HG03060 (cell line): ENCODE results near the gene CDC123.
A peak's percentile ranks its signal among the peaks of the same experiment; 100 is the strongest.
"Not testable (repeated sequence)": the region's sequence is repeated elsewhere in the genome, so short reads cannot be mapped to it uniquely, and the experiment has no call there.

Experiments
- ATAC-seq: cut with Tn5 transposase; IDR thresholded peaks from one replicate; pipeline ENCODE4 v1.9.1; 2021; ENCODE audit warnings: low read depth, moderate number of reproducible peaks; ENCODE audit not compliant: unreplicated experiment

Gene CDC123

DNA sequence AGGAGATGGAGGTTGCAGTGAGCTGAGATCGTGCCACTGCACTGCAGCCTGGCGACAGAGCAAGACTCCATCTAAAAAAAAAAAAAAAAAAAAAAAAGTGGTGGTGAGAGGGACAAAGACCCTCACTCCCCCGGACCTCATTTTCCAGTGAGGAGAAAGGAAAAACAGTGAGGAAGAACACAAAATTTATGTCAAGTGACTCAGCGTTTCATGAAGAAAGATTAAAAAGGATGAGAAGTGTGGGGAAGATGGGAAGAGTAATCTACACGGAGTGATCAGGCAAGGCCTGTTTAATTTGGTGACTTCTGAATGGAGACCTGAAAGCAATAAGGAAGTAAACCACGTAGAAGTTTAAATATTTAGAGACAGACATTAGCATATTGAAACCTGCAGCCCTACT lies 7.3 kb upstream of the CDC123 start:
- no peak for ATAC-seq

DNA sequence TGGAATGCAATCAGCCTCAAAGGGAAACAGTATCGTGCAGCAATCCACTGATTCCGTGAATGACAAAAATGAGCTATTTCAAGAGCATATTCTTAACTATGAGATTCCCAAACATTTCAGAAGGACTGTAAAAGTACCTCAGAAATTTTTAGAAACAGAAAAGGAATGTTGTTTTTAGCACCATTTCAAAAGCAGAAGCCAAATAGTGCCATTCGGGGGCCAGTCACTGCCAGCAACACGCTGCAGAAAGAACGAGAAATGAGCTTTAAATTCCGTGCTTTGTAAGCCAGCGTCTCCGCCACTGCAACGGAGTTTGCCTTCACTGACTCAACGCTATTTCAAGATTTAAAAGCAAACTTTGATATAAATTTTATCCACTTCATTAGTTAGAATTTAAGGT lies 6.6 kb upstream of the CDC123 start:
- no peak for ATAC-seq

DNA sequence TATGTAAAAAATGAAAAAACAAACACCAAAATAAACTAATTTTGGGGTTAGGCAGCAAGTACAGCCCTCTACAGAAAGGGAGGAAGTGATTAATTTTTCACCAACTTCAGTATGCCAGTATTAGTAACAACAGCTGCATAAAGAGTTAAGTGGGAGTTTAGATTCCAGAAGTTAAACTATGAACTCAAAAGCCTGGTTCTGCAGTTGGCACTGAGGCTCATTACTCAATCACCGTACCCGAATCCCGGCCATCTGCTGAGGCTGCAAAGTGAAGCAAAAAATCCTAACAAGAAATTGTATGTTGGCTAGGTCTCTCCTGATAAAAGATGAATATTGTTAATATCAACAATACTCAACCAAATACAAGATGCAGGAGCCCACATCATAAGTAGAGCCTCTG lies 4.3 kb upstream of the CDC123 start:
- ATAC-seq: no peak

DNA sequence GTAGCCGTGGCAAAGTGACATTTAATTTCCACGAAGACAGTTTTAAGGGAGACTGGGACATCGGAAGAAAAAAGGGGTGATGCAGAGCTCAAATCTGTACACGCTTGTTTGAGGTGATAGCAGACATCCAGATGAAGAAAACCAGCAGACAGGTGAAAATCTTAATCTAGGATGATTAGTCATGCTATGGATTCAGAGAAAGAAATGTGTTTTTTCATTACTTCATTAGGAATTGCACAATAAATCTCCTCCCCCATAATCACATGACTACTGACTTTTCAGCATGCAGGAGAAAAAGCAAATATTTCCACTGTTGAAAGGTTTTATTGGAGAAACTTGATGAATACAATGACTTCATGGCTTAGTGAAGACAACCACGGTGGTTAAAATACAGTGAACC lies 2.8 kb upstream of the CDC123 start:
- no peak for ATAC-seq

DNA sequence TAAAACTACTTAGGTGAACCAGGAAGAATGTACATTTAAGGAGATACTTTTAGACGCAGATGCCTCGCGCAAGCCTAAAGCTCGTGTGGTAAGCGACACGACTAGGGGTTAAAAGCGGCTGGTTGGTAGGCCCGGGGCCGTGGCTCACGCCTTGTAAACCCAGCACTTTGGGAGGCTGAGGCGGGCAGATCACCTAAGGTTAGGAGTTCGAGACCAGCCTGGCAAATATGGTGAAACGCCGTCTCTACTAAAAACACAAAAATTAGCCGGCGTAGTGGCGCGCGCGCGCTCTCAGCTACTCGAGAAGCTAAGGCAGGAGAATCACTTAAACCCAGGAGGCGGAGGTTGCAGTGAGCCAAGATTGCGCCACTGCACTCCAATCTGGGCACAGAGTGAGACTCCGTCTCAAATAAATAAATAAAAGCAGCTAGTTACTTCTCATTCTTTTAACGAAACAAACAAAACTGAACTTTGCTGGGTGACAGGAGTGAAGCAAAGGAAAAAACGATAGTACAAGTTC lies 1.2 kb upstream of the CDC123 start:
- ATAC-seq: no peak

DNA sequence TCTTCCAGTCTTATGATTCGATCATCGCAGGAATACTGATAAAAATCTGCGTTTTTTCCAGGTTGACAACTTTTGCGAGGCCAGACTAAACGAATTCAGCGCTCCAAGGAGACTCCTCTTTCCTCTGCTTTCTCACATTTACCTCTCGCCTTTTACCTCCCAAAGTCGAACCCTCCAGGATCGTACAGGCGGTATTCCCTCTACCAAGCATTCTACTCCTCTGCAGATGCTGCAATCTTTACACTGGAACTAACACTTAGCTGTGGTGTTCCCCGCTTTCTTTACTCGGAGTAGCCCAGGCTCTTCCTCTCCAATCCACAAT lies 746 bp upstream of the CDC123 start:
- ATAC-seq: peak; percentile 14

DNA sequence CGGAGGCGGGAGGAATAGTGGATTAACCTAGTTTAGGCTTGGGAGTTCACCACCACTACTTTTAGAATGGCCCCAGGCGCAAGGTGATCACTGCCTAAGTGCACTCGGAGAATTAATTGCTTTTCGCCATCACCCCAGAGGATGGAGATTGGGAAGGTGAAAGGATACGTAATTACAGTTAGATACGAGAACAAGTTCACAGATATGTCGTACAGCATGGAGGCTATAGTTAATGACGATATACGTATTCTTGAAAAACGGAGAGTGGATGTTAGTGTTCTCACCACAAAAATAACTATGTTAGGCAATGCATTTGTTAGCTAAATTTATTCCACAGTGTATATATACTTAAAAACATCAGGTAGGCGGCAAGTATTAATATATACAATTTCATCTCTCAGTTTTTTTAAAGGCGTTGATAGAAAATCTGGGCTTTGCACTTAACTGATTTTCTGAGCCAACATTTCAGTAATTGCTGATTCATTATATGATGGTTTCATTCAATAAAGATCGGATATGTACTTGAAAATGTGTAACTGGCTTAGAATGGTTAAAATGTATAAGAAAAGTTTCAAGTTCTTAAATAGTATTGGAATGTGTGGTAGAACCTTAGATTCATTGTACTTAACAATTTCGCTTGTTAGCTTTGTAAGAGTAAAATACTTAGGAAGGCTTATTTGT lies 683 bp downstream of the CDC123 start:
- ATAC-seq: no peak

DNA sequence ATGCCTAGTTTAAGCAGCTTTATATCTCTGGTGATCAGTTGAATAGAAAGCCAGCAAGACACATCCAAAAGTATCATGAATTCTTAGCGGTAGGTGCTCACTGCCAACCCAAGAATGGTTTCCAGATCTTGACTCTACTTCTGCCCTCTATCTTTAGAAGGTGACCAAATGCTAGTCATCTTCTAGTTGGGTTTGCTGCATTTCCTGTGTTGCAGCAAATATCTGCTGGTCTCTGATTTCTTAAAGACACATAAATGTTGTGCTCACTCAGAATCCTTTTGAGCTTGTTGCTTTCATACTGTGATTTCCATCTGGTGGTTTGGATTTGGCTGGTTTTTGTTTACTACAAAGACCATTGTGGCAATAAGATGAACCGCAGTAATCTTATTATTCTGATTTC lies 2.2 kb downstream of the CDC123 start:
- ATAC-seq: no peak

DNA sequence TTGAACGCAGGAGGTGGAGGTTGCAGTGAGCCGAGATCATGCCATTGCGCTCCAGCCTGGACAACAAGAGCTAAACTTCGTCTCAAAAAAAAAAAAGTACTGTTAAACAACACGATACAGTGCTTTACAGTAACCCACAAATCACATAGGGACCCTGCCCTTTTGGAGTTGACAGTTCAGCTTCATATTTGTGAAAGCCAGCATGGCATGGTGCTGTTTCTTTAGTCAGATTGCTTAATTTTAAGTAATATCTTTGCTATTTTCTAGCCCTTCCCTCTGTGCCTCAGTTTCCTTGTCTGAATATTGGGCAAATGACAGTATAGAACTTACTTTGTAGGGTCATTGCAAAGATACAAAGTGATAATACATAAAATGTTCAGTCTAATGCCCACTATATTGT lies 4.9 kb downstream of the CDC123 start:
- ATAC-seq: no peak

DNA sequence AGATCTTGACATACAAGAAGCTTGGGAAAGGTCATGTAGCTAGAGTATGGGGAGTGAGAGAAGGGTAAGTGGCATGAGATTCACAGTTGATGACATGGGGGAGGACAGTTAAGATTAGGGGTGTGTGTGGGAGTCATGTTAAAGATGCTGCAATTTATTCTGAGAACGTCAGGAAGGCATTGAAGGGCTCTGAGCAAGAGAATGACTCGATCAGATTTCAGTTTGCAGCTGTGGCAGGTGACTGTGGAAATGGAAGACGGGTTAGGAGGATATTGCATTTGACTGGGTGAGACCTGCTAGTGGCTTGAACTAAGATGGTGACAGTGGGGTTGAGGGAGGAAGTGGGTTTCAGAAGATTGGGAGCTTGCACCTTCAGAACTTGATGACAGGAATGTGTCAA lies 5.6 kb downstream of the CDC123 start:
- no peak for ATAC-seq

DNA sequence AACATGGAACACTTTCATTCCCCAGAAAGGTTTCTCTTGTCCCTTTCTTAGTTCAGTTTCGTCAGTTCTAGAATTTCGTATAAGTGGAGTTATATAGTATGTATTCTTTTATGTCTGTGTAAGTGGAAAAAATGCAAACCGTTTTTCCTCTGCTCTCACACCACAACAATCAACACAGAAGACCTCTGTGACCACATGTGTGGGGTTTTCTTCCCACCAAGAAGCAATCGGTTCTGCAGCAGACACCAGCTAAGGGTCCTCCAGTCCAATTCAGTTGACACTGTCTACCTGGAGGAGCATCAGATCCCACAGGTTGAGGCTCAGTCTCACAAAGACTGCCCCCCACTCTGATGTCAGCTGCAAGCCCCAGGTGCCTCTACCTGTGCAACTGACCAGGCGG lies 6.2 kb downstream of the CDC123 start:
- no peak for ATAC-seq

DNA sequence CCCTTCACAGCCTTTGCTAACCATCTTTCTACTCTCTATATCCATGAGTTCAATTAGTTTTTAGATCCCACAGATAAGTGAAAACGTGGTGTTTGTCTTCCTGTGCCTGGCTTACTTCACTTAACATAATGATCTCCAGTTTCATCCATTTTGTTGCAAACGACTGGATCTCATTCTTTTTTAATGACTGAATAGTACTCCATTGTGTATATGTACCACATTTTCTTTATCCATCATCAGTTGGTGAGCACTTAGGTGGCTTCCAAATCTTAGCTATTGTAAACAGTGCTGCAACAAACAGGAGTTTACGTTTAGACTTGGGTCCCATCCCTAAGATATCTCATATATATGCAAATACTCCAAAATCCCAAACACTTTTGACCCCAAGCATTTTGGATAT lies 9.1 kb downstream of the CDC123 start:
- ATAC-seq: no peak

DNA sequence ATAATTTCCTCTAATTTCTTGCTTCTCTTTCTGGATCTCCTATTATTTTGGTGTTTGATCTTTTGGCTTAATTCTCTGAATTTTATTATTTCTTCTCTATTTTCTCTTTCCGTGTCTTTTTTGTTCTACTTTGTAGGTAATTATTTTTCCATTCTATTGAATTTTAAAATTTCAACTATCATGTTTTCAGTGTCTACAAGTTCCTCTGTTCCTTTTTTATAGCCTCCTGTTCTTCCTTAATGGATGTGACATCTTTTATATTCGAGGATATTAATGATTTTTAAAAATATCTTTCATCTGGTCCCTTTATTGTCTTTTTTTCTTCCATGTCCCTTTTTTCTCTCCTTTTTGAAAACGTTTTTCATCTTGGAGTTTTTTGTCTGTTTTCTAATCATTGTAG lies 11.1 kb downstream of the CDC123 start:
- ATAC-seq: no peak

DNA sequence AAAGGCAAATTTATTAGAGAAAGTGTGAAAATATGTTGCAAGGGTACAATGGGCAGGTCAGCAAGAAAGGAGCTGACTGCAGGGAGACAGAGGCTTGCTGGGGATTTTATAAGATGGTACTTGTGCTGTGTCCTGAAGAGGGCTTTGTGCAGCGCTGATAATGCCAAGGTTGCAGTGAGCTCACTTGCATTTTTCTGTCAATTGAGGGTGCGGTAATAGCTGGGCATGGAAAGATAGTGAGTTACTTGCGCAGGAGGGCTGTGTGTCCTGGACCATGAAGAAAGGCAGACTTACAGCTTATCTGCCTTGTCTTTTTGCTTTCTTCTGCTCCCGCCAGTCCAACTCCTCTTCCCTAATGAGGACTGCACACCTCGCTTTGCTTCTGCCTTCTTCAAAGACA lies 12.5 kb downstream of the CDC123 start:
- no peak for ATAC-seq

DNA sequence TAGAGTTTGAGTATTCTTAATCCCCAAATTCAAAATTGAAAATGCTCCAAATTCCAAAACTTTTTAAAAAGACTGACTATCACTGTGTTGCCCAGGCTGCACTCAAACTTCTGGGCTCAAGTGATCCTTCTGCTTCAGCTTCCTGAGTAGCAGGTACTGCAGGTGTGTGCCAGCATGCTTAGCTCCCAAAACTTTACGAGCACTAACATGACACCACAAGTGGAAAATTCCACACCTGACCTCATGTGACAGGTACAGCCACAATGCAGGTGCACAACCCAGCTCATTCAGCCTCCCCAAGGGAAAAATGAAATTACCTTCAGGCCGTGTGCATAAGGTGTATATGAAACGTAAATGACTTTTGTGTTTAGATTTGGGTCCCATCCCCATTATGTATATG lies 16.5 kb downstream of the CDC123 start:
- no peak for ATAC-seq

DNA sequence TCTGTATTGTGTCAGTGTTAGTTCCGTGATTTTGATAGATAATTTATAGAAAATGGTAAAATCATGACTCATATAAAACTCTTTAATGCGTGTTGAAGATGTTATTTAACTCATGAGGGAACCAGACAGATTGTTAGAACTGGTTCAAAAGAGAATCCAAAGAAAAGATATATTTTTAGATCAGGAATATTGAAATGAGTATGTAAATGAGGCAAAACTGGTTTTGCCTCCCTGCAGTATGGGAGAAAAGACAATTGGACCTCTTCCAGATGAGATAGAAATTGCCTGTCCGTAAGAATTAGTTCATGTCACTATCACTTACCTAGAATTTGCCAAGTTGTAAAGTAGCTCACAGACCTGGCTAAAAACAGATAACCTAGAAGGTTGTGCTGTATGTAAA lies 17.6 kb downstream of the CDC123 start:
- no peak for ATAC-seq

DNA sequence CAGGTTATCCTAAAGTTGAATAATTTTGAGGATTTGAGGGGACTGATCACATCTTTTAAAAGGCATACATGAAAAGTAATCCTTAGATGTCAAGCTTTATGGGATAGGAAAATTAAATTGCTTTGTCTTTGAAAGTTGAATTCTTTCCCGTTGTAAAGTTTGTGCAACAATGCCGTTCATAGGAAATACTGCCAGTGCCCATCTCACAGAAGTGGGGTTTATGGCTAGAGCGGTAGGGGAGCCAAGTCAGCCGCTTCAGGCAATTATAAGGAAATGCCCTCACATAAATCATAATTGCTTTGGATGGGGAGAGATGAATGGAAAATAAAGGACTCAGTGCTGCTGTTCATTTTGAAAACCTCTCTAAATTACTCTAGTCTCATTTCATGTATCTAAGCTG lies 18.1 kb downstream of the CDC123 start:
- no peak for ATAC-seq

DNA sequence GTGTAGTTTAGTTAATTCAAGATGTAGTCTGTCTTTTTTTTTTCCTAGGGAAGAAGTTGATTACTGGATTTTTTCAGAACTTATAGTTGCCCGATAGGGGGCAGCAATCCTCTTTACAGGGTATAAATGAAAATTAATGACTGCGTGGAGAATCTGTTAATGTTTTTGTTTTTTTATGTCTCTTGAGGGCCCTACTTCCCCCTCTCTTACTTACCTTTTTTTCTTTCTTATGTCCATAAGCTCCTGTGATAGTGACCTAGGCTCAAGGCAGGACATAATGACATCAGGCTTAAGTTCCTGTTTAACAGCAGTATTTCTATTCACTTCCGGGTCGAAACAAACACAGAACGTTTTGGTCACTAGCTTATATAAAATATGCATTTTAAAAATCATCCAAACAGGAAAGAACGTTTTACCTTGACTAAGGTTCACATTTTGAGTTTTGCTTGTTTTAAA lies 18.8 kb downstream of the CDC123 start:
- ATAC-seq: no peak

DNA sequence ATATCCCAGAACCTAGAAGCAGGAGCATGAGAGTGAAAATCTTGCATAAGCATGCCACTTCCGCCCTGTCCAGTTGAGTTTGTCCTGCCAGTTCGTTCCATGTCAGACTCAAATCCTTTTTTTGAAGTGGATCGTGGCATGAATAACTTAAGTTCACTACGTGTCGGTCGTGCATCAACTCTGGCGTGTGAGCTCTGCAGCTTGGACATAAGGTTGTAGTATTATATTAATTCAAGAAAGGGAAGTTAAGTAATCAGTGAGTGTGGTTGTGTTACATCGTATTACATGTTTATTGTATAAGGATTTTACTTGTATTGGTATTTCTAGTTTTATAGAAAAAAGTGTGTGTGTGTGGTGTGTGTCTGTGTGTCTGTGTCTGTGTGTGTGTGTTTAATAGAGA lies 23.0 kb downstream of the CDC123 start:
- no peak for ATAC-seq

DNA sequence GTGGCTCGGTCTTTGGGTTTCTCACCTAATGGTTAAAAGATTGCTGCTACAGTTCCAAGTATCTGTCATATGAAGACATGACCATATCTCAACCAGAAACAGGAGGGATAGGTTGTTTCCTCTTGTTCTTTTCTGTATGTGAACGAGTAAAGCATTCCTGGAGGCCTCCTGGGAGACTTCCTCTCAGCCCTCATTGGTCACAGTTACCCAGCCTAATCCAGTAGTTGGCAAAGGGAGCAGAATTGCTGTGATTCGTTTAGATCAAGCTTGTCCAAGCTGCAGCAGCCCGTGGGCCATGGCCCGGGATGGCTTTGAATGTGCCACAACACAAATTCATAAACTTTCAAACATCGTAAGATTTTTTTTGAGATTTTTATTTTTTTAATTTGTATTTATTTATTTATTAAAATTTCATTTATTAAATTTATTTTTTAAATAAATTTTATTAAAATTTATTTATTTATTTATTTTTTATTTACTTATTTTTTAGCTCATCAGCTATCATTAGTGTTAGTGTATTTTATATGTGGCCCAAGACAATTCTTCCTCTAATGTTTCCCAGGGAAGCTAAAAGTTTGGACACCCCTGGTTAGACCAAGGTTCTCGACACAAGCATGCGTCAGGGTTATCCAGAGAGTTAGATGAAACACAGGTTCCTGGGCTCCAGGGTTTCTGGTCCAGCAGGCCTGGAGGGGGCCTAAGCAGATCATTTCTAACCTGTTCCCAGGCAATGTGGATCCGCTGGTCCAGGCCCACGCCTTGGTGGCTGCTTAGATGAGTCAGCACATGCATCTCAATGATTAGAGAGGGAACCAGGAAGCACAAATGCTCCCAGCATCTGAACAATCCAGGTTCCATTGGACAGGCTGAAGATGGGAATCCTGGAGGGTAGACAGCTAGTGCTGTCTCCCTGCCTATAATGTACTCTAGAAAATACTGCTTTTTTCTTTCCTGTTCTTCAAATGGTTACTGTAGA lies 25.6 kb downstream of the CDC123 start:
- ATAC-seq: no peak

DNA sequence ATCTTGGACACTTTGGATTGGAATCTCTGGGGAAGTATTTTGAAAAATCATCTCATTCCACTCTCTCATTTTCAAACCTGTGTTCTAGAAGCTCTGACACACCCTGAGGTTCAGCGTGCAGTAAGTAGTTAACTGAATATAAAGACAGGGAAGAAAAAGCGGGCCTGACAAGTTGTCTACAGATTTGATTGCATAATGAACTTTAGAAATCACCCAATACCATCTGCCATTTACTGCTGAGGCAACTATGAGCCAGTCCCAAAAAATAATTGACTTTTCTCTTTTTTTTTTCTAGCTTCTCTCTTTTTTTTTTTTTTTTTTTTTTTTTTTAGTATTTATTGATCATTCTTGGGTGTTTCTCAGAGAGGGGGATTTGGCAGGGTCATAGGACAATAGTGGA lies 29.5 kb downstream of the CDC123 start:
- no peak for ATAC-seq

DNA sequence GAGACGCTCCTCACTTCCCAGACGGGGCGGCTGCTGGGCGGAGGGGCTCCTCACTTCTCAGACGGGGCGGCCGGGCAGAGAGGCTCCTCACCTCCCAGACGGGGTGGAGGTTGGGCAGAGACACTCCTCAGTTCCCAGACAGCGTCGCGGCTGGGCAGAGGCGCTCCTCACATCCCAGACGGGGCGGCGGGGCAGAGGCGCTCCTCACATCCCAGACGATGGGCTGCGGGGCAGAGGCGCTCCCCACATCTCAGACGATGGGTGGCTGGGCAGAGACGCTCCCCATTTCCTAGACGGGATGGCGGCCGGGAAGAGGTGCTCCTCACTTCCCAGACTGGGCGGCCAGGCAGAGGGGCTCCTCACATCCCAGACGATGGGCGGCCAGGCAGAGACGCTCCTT lies 30.4 kb downstream of the CDC123 start:
- ATAC-seq: not testable (repeated sequence)
